Measurements from ENCODE around the gene MRPS6.
A peak's percentile ranks its signal among the peaks of the same experiment; 100 is the strongest.

The MRPS6 gene

GRCh38 chr21:34105947-34106541 is 32.7 kb downstream of the MRPS6 start:
- DNase-seq, result no peak

GRCh38 chr21:34107606-34108005 is 34.2 kb downstream of the MRPS6 start:
- DNase-seq, result no peak

- no peak for DNase-seq
Observed at GRCh38 chr21:34109075-34109474, 35.7 kb downstream of the MRPS6 start.

- no peak for DNase-seq
Observed at GRCh38 chr21:34110594-34111202, 37.3 kb downstream of the MRPS6 start.

- no peak for DNase-seq
Observed at GRCh38 chr21:34112316-34113033, 39.1 kb downstream of the MRPS6 start.

- DNase-seq, result no peak
Observed at GRCh38 chr21:34113842-34114241, 40.5 kb downstream of the MRPS6 start.

GRCh38 chr21:34115160-34115559 is 41.8 kb downstream of the MRPS6 start:
- no peak for DNase-seq

GRCh38 chr21:34116569-34116968 is 43.2 kb downstream of the MRPS6 start:
- no peak for DNase-seq

GRCh38 chr21:34120867-34121266 is 47.5 kb downstream of the MRPS6 start:
- DNase-seq, result no peak

- DNase-seq, result no peak
Observed at GRCh38 chr21:34122047-34122446, 48.7 kb downstream of the MRPS6 start.

GRCh38 chr21:34123609-34124008 is 50.2 kb downstream of the MRPS6 start:
- DNase-seq, result no peak

GRCh38 chr21:34126269-34126668 is 52.9 kb downstream of the MRPS6 start:
- DNase-seq, result peak; percentile 60

- peak; percentile 58 for DNase-seq
Observed at GRCh38 chr21:34126691-34127090, 53.3 kb downstream of the MRPS6 start.

- DNase-seq, result no peak
Observed at GRCh38 chr21:34128124-34128523, 54.7 kb downstream of the MRPS6 start.

- no peak for DNase-seq
Observed at GRCh38 chr21:34128674-34129038, 55.3 kb downstream of the MRPS6 start.

GRCh38 chr21:34129039-34129891 is 55.9 kb downstream of the MRPS6 start:
- DNase-seq, result peak; percentile 92

- DNase-seq, result peak; percentile 34
Observed at GRCh38 chr21:34129901-34130715, 56.7 kb downstream of the MRPS6 start.

- no peak for DNase-seq
Observed at GRCh38 chr21:34130716-34130985, 57.3 kb downstream of the MRPS6 start.

GRCh38 chr21:34131586-34131985 is 58.2 kb downstream of the MRPS6 start:
- DNase-seq, result no peak

GRCh38 chr21:34132202-34132601 is 58.8 kb downstream of the MRPS6 start:
- DNase-seq, result no peak

- no peak for DNase-seq
Observed at GRCh38 chr21:34132926-34133325, 59.5 kb downstream of the MRPS6 start.

- DNase-seq, result no peak
Observed at GRCh38 chr21:34133392-34133791, 60.0 kb downstream of the MRPS6 start.

GRCh38 chr21:34133802-34134201 is 60.4 kb downstream of the MRPS6 start:
- no peak for DNase-seq
